T follicular helper cell (primary cell): ENCODE measurements around the gene RPS14.

Experiments used
- DNase-seq: peaks from one replicate; pipeline ENCODE4 v3.0.0-alpha.2; 2020; ENCODE audit warnings: low read depth
- total RNA-seq, 2 experiments: gene quantifications; one replicate each; lab custom pipeline; 2026; lab: John Stamatoyannopoulos, UW

RPS14 gene
- total RNA-seq = 855 to 1,190 reads per million in 2 experiments

DNA sequence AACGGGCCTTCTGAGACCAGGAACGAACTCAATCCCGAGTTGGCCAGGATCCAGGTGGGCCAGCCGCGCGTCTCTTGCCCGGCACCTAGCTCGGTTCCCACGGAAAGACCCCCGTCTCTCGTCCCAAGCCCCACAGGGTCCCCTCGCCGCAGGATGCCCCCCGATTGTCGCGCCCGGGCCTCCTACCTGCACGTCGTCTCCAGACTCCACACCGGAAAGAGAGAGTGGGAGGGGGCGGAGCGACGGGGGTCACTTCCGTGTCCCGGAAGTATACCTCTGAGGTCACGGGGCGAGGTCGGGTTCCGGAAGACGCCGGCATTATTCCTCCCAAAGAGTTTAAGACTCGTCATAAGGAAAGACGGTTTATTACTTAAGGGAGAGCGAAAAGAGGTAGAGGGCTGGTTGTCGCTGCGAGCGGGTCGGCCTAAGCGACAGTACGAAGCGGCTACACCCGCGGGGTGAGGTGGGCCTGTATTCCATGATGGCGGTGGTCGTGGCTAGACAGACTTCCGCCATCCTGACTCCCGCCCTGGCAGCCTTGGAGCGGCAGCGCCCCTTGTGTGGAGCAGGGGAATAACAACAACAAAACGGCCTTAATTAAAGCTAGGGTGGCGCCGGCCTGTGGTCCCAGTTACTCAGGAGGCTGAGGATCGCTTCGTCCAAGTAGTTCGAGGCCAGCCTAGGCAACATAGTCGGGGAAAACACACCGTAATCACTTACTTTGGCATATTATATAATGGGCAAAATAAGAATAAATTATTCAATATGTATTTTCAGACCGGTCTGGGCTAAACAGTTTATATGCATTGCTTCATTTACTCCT, at the start of gene RPS14:
Gene RPS14, minus strand, starts transcription at position 223 of the 823 bp plus-strand sequence. CDS start 2,006 bp downstream, outside the sequence.
- DNase-seq = peak; percentile 93

- DNase-seq = no peak
Observed at GRCh38 chr5:150498971-150499370, 49.4 kb upstream of the RPS14 start.

DNA sequence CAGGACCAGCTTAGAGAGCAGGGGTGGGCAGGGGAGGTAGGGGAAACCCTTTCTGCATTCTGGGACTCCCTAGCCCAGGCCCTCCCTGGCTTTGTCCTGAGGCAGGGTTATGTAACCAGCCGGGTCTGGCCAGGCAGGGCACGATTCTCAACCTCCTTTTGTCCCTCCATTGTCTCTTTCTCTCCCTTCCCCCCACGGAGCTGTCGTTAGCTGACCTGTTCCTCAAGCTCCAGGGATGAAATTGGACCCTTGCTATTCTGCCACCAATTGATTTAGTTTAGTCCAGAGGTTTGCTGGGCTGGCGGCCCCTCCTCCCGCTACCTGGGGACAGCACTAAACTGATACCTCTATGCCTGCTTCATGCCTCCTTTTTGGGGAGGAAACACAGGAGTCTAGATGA, 49.0 kb upstream of the RPS14 start:
- DNase-seq = no peak

DNA sequence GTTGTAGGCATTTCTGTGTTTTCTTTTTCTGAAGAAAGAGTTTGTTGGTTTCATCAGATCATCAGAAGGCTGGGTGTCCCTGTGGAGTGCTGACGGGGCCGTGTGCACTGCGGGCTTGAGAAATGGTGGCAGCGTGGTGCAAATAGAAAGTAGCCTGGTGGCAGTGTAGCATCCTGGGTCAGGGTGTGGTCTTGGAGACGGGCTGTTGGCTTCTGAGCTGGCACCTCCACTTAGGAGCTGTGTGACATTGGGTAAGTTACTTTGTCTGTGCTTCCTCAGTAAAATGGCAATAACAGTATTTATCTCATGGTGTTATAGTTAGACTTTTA, 48.4 kb upstream of the RPS14 start:
- DNase-seq = no peak

DNA sequence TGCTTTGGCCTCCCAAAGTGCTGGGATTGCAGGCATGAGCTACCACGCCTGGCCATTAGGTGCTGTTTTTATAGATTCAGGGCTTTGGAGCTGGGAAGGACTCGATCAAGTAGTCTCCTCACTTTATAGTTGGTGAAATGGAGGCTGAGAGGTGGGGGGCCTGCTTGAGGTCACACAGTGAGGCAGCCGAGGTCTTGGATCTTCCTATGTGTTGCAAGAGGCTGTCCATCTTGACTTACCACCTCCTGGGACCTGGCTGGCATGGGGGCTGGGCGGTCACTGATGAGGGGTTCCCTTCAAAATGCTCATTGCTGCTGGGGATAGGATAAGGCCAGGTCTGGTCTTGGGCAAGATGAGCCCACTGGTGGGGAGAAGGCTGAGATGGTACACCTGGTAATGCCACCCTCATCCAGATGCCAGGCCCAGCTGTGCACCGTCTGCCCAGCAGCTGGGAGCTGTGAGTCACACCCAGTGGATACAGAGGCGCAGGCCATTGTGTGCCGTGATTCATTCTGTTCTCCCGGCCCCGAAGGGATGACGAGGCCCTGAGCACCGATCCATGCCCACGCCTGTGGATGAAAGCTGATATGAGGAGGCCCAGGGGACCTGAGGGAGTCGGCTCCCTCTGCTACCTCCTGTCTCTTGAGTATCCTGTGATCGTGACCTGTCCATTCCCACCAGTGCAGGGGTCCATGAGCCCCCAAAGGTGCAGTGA, 47.9 kb upstream of the RPS14 start:
- DNase-seq = no peak

DNA sequence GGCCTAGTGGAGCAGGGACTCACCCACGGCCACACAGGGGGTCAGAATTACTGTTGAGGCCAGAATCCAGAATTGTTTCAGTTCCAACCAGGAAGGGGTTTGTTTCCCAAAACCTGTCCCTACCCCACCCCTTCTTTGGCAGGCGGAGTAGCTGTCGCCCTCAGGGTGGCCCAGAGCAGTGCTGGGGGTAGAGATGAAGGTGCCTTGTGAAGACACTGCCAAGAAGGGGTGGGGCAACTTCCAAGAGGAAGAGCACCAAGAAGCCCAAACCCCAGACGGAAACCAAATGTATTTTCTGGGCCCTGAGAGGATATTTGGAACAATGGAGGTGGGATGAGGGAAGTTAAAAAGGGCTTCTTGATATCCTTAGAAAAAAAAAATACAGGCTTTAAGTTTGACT, 47.0 kb upstream of the RPS14 start:
- no peak for DNase-seq

DNA sequence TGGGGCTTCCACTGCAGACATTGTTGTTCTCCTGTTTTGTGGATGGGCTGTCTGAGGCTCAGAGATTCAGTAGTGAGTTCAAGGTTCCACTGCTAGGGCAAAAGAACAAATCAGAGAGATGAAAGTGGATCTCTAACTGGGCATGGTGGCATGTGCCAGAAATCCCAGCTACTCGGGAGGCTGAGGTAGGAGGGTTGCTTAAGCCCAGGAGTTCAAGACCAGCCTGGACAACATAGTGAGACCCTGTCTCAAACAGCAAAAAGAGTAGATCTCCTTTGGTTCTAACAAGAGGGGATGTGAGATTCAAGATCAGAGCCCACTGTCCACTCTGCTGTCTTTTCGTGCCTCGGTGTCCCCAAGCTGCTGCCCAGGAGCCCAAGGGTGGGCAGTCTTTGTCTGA, 46.6 kb upstream of the RPS14 start:
- DNase-seq = no peak

GRCh38 chr5:150492621-150493020, 43.1 kb upstream of the RPS14 start:
- no peak for DNase-seq

DNA sequence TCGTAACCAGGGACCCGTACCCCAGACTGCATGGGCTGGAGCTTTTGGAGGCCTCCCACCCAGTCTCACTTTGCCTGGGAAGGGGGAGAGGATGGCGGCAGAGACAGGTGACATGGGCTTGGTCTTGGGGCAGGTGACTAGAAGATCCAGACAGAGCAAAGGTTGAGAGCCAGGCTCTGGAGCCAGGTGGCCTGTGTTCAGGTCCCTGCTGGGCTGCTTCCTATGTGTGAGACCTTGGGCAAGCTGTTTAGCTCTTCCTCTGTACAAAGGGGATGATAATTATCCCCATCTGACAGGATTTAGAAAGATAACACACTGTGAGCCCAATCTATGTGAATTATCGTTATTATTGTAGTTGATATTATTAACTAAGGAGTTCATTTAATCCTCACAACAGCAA, 42.3 kb upstream of the RPS14 start:
- no peak for DNase-seq

- no peak for DNase-seq
Observed at GRCh38 chr5:150490754-150491153, 41.2 kb upstream of the RPS14 start.

- no peak for DNase-seq
Observed at GRCh38 chr5:150490296-150490669, 40.7 kb upstream of the RPS14 start.

DNA sequence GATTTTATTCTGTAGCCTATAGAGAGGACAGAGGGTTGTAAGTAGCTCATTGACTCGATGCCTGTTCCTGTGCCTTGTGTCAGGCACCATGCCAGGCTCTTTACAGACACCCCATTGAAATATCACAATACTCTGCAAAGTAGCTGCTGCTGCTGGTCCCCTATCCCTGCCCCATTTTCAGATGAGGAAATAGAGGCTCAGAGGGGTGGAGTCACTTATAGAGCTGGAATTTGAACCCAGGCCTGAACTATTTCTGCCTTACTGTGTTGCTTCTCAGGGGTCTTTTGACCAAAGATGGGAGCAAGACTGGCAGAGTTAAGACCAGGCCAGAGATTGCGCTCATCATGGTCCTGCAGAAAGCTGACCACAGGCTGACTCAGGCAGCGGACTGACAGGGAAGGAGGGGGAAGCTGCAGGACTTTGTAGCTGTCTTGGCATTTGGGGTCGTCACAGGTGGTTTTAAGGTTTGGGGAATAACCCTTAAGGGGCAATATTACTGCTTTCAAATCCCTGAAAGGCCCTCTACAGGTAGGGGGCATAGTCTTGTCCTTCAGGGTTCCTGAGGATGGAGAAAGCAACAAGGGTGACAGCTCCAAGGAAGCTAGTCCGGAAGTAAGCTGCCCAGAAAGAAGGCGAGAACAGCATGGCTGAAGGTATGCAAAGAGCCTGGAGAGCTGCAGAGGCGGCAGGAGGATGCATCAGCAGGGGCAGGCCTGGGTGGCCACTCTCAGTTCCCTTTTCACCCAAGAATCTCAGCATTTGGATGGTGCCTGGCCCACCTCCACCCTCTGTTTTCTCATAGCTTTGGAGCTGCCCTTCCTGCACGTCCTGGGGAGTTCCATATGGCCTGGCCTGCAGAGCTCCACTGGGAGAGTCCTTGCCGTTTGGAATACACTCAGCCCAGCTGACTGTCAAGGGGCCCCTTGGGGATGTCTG, 40.1 kb upstream of the RPS14 start:
- no peak for DNase-seq

DNA sequence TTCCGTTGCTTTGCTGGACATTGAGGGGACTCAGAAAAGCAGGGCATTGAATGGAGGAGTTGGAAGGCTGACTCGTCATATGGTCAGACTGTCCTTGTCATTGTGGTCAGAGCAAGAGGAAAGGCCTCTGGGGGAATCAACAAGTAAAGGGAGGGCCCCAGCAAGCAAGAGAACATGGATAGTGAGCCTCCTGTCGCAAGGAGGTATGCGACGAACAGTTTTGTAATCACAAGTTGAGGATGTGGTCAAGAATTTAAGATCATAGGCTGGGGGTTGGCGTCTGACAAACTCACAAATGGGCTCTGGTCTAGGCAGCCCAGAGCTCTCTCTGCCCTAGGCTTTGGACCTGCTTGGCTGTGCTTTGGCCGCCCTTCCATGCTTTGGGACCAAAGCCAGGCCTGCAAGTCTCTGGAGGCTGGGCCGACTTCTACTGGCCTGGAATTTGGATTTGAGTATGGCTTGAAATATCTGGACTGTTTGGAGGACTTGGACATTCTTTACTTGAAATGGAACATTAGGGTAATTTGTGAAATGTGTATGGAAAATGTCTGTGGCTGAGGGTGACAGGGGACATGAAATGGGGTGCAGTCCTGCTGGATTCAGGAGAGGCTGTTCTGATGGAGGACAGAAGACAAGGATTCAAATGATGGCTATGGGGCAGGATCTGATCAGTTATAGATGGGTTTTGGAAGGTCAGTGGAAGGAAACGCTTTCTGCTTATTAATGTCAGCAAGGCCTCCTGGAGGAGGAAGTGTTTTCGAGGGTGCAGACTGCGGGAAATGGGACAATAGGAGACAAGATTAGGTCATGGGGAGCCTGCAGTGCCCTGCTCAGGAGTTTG, 39.2 kb upstream of the RPS14 start:
- no peak for DNase-seq

GRCh38 chr5:150487199-150488061, 37.9 kb upstream of the RPS14 start:
- no peak for DNase-seq

- no peak for DNase-seq
Observed at GRCh38 chr5:150486402-150487198, 37.1 kb upstream of the RPS14 start.

DNA sequence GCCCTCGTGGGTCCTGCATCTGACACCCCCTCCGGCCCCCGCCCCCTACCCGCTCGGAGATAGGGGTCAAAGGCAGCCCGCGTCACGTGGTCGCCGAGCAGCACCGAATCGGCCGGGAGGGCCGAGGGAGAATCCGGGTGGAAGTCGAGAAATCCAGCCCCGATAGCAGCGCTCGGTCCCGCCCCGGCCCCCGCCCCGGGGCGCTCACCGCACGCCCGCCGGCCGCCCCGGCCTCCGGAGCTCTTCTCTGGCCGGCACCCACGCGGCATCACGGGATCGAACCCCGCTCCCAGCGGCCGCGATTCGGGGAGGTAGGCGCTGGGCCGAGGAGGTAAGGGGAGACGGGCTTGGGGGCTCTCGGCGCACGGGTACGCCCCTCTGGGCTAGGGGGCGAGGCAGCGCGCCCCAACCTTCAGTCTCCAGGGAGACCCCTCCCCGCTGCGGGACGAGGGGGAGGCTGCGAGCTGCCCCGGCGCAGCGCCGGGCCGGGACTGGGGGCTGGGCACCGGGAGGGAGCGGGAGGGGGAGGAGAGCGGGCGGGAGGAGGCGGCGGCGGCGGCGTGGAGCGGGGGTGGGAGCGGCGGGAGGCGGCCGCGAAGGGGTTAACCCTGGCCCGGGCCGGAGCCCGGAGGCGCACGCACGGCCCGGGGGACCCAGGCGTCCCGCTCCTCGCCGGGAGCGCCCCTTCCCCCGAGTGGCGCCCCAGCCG, 36.3 kb upstream of the RPS14 start:
- peak; percentile 10 for DNase-seq

DNA sequence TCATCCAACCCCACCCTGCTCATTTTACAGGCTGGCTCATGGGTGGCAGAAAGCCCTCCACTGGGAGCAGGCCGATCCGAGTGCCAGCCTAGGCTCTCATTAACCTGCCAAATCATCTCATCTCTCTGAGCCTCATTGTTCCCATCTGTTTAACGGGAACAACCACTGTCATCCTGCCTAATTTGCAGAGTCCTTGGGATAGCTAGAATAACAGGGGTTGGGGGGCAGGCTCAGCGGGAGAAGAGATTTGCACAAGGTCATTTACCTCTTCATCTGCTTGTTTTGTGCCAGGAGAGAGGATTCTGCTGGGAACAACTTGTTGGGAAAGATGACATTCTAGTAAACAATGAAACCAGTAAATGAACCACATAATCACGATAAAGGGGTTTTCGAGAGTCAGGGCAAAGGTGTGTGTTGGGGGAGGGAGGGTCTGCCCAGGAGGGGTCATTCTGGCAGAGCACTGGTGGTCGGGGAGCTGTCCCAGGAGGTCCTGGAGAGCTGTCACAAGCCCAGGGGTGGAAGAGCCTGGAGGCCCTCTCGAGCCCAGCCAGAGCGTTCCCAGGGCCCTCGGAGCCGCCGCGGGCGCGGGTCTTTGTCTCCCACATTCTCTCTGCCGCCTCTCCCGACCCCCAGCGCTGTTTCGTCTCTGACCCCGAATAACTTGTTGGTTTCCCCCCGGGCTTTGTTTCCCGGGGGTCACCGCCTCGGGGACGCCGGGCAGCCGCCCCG, 35.6 kb upstream of the RPS14 start:
- DNase-seq = no peak

GRCh38 chr5:150481972-150482406, 32.5 kb upstream of the RPS14 start:
- DNase-seq = no peak

DNA sequence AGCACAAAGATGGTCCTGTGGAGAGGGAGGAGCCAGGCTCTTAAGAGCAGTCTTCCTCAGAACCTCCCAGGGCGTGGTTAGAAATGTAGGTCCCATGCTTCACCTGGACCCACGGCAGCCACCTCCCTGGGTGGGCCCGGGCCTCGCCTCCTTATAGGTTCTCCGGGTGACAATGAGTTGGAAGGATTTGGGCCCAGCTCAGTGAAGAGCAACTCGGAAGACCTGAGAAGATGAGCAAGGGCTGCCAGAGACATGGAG, 32.1 kb upstream of the RPS14 start:
- DNase-seq = no peak
